HG02970 (cell line): Measurements from ENCODE around the gene CFAP57.
"Not testable (repeated sequence)": the region's sequence is repeated elsewhere in the genome, so short reads cannot be mapped to it uniquely, and the experiment has no call there.

Experiments used
- ATAC-seq: cut with Tn5 transposase; IDR thresholded peaks from one replicate; pipeline ENCODE4 v1.9.1; 2021; ENCODE audit warnings: mild to moderate bottlenecking, moderate library complexity, moderate number of reproducible peaks; ENCODE audit not compliant: unreplicated experiment, low FRiP score

The CFAP57 gene

DNA sequence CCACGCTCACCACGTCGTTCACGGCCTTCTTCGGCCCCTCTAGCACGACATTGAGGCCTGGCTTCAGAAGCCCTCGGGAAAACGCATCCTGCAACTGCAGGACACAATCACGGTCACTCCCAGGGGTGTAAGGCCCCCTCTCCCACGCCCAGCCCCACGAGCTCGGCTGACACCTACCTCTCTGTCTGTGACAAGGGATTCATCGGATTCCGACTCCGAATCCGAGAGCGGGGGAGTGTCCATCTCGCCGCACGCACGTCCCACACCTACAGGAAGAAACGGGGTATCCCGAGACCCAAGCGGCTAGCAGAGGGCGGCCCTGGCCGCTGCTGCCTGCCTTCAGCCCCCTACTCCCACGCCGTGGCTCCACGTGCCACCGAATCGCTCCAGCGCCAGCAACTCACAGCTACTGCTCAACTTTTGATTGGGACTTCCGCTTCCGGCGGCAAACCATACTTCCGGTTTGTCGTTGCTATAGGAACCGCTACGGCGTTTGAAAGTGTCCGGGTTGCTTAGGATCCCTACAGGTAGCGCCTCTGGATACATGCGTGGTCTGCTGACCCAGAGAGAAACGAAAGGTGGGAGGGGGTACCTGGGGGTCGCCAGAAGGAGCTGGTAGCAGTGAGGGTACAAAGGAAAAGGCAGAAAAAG lies at the start of gene CFAP57, which contains the start of gene EBNA1BP2:
Gene CFAP57 (plus strand): TSS at position 455 of the 651 bp plus-strand sequence. CDS start 424 bp downstream, outside the sequence.
Gene EBNA1BP2 (minus strand): TSS at position 415 of the 651 bp plus-strand sequence. CDS start 172 bp downstream, at position 243.
- peak; percentile 90 for ATAC-seq

DNA sequence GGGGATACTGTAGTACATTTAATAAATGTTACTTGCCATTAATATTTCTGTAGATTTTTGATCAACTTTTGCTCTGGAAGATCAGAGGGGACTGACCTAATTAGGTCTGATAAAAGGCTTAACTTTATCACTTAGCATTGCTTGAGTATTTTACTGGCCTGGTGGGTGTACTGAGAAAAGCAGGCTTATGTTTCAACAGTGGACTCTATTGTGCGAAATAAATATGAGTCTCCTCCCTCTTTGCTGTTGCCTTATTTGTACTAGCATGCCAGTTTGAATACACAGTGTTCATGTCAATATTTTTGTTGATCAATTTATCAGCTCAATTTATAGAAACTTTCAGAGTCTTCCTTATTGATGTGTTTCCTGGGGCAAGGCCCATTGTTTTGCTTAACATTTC lies 49.1 kb upstream of the CFAP57 start:
- ATAC-seq: no peak

DNA sequence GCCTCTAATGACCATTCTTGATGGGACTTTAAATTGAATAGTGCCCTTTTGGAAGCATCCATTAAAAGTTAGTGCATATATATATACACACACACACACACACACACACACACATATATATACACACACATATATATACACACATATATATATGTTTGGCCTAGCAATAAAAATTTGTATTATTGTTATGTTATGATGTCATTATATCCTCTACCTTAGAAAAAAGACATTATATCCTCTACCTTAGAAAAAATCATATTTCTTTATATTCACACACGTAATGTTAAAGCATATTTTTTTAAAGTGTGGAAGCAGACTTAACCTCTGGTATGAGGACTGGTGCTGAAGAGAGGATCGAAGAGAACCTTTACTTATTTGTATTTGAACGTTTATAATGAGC lies 43.3 kb upstream of the CFAP57 start:
- ATAC-seq: no peak

DNA sequence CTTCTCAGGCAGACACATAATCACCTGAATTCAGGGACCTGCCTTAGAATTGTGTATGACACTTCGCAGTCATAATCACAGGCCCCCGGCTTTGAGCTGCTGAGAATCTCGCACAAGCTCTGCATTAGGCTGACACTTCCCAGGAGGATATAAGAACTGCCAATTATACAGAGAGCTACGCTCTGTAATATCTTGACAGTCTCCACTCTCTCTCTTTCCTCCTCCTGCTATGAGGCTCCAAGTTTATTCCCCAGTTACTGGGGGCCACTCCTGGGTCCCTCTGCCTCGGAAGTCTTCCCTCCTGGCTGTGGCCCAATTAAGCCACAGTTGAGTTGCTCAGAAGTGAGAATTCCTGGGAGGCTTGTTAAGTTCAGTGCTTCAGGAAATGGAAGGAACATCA lies 42.7 kb upstream of the CFAP57 start:
- no peak for ATAC-seq

DNA sequence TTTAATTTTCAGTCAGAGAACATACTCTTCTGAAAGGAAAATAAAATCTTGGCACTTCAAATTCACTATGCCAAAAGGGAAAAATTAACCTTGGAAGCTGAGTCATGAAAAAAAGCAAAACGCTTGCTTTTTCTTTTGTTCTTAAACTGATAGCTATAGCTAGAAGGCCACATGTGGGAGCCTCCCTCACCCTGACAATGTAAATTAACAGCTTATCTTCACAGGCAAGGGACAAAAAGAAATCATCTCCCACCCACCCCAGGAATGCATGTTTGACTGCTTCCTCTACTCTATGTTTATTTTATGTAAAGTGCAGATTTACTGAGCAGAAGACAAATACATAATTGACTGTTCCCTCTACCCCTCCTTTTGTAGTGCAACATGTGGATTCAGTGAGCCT lies 38.1 kb upstream of the CFAP57 start:
- ATAC-seq: no peak

DNA sequence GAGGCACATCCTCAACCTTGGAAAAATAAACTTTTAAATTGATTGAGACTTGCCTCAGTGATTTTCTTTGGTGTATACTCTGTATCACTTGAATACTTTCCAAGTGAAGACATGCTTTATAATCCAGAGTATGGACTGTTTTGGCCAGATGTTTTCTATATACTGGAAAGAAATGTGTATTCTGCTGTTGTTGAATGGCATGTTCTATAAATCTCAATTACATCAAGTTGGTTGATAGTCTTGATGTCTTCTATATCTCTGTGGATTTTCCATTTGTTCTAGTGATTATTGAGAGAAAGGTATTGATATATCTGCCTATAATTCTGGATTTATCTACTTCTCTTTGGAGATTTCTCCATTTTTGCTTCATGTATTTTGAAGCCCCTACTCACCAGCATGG lies 37.5 kb upstream of the CFAP57 start:
- ATAC-seq: no peak

DNA sequence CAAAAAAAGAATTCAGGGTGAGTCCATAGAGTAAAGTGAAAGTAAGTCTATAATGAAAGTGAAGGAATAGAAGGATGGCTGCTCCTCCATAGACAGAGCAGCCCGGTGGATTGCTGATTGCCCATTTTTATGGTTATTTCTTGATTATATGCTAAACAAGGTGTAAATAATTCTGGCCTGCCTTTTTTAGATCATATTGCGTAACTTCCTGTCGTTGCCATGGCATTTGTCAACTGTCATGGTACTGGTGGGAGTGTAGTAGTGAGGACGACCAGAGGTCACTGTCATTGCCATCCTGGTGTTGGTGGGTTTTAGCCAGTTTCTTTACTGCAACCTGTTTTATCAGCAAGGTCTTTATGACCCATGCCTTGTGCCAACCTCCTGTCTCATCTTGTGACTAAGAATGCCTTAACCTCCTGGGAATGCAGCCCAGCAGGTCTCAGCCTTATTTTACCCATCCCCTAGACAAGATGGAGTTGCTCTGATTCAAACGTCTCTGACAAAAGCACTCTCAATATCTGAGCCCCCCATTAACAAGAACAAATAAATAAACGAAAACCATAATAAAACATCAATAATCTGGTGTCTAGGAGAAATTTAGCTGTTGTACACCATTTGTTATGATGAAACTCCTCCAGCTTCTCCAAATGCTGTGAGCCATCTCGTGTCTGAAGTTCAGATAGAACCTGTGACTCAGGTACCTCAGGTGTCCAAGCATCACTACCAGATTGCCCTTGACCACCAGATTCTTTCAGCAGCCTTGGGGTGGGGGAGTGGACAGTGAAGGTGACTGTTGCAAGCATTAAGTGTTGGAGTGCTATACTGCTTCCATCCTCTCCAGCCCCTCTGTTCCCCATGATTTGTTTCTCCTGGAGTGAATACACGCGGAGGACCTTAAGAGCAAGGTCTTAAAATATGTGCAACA lies 36.0 kb upstream of the CFAP57 start:
- no peak for ATAC-seq

DNA sequence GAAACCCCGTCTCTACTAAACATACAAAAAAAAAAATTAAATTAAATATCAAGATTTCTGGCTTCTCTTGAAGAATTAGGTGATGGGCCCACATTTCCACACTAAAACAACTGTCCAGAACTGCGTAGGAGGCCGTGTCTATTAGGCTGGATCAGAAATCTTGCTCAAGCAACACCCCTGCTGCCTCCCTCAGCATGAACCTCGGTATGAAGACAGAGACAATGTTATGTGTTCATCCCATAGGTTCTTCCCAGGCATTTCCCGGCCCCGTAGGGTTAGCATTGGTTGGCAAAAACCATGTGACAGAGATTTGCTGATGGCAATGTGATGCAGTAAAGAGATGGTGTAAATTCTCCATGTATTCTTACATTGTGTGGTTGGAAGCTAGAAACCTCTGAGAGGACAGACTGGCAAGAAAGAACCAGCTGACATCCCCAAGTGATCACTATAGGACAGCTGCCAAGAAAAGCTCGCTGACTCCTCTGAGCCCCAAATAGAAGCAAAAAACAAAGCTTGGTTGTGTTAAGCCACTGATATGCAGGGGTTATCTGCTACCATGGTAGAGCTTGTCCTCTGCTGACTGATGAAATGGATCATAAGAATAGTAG lies 34.6 kb upstream of the CFAP57 start:
- ATAC-seq: no peak

DNA sequence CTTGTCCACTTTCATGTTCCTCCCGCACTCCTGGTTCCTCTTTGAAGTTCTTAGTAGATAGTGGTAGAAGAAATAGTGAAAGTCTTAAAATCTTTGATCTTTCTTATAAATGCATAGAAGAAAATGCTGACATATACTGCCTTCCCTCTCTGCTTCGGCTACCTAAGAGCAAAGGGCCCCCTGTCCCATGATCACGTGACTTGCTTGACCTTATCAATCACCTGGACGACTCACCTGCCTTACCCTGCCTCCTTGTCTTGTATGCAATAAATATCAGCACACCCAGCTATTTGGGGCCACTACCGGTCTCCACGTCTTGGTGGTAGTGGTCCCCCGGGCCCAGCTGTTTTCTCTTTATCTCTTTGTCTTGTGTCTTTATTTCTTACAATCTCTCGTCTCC lies 32.8 kb upstream of the CFAP57 start:
- not testable (repeated sequence) for ATAC-seq

DNA sequence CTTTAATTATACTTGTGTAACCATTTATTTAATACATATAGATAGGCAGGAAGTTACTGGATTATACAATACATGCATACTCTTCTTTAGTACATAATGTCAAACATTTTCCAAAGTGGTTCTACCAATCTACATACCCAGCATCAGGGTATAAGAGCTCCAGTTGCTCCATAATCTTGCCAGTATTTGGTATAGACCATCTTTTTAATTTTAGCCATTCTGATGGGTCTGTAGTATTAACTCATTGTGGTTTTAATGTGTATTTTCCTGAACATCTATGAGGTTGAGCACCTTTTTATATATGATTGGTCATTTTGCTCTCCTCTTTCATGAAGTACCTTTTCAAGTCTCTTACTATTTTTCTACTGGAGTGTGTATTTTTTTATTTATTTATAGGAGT lies 32.1 kb upstream of the CFAP57 start:
- no peak for ATAC-seq

DNA sequence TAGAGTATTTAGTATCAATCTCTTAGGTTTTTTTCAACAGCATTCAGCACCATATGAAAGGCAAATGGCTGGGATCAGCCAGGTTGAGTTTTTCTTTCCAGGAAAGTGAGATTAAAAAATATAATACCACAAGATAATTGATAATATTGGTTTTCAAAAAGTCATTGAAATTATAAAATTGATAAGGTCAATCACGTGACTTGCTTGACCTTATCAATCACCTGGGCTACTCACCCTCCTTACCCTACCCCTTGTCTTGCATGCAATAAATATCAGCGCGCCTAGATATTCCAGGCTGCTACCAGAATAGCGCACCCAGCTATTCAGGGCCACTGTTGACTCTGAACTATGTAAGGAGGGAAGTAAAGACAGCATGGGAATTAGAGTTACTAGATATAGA lies 31.5 kb upstream of the CFAP57 start:
- no peak for ATAC-seq

DNA sequence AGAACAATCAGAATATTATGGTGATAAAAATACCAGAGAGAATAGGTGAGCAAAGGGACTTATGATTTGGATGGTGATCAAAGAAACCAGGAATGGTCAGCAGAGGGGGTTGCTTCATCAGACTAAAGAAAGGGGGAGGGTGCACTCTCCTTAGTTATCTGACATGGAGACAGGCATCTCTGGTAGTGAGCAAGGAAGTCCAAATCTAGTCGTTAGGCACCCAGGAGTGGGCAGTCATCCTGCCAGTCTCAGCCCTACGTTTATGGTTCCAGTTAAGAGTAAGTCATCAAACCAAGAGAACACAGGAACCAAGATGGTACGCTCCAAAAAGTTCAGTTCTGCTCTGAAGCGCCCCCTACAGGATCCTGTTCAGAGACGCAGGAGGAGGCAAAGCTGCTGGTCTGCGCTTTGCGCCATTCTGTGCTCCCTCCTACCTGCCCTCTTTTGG lies 28.7 kb upstream of the CFAP57 start:
- ATAC-seq: no peak

DNA sequence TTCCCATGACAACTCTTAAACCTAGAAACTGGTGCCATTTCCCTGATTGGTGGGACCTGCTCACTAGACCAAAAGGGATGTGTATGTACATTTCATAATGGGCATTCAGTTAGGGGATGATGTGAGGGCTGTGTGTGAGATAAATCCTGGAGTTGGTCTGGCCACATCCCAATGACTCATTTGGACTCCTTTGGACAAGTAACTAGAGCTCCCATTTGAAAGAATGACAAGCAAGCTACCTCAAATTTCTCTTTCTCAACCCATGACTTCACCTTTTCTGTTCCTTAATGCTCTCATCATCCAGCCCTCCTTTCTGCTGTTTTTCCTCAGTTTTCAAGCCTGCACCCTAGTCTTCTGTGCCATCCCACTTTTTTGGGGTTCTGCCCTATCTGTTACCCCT lies 27.9 kb upstream of the CFAP57 start:
- no peak for ATAC-seq

DNA sequence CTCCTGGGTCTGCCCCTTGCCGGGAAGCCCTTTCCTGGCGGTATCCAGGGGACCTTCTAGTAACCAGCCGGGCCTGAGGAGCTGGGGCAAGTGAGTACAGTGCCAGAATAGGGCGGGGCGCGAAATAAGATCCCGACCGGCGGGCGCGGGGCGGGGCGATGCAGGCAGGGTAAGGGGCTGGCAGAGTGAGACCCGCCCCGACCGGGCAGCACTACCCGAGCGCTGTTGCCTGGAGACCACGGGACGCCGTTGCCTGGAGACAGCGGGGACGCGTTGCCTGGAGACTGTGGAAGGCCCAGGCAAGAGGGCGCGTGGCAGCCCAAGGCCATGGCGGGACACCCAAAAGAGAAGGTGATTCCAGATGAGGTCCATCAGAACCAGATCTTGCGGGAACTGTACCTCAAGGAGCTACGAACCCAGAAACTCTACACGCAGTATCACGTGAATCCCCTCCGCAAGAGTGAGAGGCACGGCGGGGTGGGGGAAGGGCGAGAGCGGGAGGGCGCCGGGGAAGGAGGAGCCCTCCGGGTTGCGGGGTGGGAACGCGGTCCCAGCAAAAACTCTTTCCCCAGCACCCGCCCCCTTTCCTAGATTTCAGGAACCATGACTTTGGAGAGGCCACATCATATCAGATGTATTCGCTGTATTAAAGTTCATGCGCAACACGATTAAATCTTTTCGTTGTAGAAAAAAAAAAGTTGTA lies 24.4 kb upstream of the CFAP57 start:
- no peak for ATAC-seq

DNA sequence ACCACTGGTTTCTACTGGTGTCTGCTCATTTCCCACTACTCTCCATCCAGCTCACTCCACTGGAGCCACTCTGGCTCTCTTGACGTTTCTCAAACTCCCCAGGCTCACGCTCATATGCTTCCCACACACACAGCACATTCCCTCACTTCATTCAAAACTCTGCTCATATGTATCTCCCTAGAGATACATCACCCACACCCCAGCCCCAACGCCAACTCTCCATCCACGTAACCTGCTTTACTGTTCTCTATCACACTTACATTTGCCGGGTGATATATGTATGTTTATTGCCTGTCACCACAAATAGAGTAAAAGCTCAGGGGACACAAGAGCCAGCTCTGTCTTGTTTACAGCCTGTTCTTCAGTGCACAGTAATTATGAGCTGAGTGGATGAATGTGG lies 22.2 kb upstream of the CFAP57 start:
- no peak for ATAC-seq

DNA sequence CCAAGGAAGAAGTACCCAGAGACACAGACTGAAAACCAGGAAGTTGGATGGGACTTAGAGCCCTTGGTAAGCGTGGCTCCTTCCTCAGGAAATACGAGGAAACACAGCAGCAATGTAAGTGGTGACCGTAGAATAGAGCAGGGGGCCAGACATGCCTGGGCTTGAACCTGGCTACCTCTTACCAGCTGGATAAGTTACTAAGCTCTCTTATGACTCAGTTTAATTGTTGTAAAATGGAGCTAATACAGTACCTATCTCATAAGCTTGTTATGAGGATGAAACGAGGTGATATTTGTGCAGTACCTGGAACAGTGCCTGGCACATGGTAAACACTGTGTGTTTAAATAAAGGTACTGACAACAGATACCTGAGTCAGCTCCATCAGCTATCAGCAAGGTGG lies 19.3 kb upstream of the CFAP57 start:
- no peak for ATAC-seq

DNA sequence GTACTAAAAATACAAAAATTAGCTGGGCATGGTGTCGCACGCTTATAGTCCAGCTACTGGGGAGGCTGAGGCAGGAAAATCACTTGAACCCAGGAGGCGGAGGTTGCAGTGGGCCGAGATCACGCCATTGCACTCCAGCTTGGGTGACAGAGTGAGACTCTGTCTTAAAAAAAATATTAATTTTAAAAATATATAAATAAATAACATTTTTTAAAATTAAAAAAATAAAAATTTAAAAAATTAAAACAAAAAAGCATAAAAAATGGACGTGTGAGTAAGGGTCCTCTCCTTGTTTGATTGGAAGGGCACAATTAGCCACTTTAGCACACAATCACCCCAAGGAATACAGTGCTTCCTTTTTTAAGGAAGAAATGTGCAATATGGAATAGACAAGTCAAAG lies 18.7 kb upstream of the CFAP57 start:
- ATAC-seq: no peak

DNA sequence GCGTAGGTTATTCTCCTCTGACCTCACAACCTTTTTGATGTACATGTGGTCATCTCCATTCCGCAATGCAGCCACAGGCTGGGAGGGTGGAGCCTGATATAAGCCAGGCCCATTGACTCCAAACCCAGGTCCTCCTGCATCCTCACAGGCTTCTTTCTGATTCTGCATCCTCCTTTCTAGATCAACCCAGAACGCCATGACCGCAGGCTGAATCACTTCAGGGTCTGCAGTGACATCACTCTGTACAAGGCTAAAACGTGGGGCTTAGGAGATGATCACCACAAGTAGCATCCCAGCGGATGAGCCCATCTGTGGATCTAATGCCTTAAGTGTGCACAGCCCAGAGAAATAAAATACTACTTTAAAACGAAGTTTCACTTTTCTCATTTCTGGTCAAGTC lies 16.1 kb upstream of the CFAP57 start:
- no peak for ATAC-seq

DNA sequence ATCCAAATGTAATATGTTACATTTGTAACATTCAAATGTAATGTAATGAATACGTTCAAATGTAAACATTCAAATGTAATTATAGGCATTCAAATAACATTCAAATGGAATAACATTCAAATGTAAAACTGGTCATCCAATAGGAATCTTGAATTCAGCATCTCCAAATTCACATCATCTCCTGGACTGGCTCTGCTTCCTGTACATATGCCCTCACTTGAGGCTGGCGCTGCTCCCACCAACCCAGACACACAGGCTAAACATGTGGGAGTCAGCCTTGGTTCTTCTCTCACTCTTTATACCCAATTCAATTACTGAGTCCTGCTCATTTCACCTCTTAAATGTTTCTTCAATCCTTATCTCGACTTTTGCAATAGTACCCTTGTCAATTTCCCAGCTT lies 7.0 kb upstream of the CFAP57 start:
- no peak for ATAC-seq

DNA sequence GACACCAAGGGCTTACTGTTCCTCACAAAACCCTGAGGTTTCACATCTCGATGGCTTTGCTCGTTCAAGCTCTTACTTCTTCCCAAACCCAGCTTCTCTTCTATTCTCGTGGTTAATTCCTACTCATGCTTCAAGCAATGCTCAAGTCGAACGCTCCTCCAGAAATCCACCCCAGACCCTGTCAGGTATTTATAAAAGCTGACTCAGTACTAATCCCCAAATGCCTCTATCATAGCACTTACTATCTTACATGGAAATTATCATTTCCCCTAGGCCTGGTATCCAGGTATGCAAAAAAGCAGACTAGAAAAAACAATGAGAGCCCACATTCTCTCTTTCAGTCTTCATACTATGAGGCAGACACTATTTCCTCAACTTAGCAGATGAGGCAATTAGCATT lies 6.4 kb upstream of the CFAP57 start:
- ATAC-seq: no peak
